Left forelimb (tissue), 1 donor: Measurements from ENCODE around the gene NEAT1.
A peak's percentile ranks its signal among the peaks of the same experiment; 100 is the strongest.
"Not testable (repeated sequence)": the region's sequence is repeated elsewhere in the genome, so short reads cannot be mapped to it uniquely, and the experiment has no call there.

Experiments
- DNase-seq: peaks from one replicate; pipeline ENCODE4 v3.0.0-alpha.2; 2018; ENCODE audit warnings: low spot score

NEAT1 gene

DNA sequence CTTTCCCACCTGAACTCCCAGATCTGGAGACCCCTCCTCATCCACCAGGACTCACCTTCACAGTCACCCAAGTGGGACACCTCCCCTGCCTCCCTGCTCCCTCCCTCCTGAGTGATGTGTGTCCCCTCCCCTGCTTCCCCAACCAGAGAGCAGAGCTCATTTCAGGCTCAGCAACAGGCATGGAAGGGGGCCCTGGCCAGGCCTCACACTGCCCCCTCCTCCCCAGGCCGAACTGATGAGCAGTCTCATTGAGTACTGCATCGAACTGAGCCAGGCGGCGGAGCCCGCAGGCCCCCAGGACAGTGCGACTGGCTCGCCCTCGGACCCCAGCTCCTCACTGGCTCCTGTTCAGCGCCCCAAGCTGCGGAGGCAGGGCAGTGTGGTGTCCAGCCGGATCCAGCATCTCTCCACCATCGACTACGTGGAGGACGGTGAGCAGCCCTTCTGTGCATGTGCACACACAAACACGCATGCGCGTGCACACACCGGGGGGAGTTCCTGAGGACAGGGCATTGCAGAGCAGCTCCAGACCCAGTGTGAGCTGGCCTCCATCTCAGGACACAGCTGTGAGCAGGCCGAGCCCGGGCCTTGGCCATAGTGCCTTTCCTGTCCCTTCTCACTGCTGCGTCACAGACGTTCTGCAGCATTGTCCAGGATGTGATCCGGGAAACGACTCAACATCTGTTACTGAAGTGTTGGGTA lies 17.8 kb upstream of the NEAT1 start:
- no peak for DNase-seq

GRCh38 chr11:65410936-65411680 lies 11.5 kb upstream of the NEAT1 start:
- no peak for DNase-seq

GRCh38 chr11:65411681-65412070 lies 10.9 kb upstream of the NEAT1 start:
- no peak for DNase-seq

DNA sequence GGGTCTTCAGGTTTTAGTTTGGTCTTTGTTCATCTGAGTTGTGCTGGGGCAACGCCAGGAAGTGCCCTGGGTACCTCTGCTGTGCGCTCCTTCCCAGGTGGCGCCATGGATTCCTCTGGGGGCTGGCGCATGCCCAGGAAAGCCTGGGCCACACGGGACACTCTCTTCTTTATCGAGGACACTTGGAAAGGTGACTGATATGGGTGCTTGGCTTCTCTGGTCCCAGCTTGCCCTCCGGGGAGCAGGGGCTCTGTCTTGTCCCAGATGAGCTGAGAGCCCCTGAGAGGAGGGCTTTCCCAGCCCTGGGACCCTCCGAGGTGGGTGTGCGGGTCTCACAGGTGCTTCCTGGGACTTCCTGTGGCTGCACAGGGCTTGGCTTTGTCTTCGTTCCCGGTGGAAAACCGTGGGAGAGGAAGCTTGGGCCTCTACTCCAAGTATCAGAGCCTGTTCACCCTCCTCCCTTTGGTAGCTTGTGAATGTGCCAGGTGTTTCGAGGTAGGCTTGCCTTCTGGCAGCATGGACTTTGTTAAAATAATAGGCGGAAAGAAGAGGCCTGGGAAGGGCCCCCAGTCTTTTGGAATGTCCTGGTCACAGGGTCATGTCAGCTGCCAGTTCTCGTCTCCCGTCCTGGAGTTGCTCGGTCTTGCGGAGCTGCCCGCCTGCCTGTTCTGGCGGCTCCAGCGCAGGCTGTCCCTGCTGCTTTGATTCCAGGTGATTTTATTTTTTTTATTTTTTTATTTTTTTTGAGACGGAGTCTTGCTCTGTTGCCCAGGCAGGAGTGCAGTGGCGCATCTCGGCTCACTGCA lies 10.1 kb upstream of the NEAT1 start:
- no peak for DNase-seq

- not testable (repeated sequence) for DNase-seq
Measured at GRCh38 chr11:65413077-65413664, 9.4 kb upstream of the NEAT1 start.

- no peak for DNase-seq
Measured at GRCh38 chr11:65414776-65415498, 7.7 kb upstream of the NEAT1 start.

GRCh38 chr11:65415499-65416340 lies 6.9 kb upstream of the NEAT1 start:
- DNase-seq: no peak

- DNase-seq: peak; percentile 96
Measured at GRCh38 chr11:65416341-65416824, 6.2 kb upstream of the NEAT1 start.

DNA sequence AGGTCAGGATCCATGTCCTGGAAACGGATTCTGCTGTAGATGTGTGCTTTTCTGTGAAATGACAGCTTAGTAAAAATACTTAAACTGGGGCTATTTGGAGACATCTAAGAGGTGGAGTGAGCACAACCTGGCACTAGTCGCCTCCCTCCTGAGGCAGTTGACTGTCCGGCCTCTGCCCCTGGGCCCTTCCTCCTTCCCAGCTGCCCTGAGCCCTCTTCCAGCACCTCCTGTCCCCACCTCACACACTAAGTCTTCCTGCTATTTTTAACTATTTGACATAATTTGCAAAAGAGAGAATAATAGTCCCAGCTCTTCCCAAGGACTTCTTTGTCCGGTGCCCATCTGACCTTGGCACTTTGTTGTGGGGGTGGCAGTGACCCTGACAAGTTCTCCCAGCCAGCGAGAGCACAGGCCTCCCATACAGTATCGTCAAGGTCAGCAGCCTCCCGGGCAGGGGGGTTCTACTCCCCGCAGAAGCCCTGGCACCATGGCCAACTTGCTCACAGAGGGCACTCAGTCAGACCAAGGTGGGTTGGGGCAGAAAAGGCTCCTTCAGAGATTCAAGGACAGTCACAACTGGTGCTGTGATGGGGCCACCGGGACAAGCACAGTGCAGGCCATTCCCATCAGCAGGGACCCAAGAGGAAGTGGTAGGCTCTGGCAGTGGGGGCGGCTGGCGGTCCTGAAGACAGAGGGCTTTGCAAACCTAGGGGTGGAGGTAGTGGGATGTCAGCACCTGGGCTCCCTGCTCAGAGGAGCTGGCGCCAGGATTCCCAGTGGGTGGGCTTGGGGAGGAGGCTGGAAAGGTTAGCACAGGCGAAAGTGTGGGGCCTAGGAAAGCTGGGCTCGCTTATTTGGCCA lies 5.5 kb upstream of the NEAT1 start:
- DNase-seq: no peak

- DNase-seq: no peak
Measured at GRCh38 chr11:65417702-65418430, 4.7 kb upstream of the NEAT1 start.

DNA sequence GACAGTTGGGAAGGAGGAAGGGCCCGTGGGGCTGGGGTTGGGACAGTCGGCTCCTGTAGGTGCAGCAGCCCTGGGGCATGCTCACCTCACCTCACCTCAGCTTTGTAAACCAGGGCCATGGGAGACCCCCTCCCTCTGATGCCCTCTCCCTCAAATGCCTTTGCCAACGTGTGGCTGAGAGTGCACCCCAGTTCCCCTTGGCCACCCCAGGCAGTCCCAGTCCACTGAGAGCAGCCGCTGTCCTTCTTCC lies 4.2 kb upstream of the NEAT1 start:
- no peak for DNase-seq

DNA sequence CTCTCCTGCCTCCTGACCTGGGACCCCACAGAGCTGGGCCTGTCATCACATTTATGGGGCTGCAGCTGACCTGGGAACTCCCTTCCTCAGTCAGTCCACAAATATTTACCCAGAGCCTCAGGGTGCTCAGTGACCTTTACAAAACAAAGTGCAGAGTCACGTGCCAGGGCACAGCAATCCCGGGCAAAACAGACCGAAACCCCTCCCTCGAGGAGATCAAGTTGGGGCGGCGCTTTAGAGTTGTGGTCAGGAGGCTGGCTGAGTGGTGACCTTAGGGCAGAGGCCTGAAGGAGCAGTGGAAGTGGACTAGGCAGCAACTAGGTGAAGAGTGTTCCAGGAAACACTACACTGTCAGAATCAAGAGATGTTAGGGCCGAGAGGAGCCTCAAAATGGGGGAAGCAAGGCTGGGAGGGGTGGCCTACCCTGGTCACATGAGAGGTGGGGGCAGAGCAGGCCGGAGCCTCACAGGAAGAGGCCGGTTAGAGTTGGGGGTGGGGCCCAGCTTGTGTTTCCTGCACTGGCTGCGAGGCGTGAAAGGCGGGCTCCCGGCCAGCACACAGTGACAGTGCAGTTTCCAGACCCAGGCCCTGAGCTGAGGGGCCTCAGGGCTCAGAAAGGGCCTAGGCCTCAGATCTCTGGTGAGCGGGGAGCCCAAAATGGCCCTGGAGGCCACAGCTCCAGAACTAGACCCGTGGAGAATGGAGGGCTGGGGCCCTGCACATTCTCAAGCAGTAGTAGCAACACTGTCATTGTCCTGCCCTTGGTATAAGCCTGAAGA lies 3.7 kb upstream of the NEAT1 start:
- peak; percentile 94 for DNase-seq

DNA sequence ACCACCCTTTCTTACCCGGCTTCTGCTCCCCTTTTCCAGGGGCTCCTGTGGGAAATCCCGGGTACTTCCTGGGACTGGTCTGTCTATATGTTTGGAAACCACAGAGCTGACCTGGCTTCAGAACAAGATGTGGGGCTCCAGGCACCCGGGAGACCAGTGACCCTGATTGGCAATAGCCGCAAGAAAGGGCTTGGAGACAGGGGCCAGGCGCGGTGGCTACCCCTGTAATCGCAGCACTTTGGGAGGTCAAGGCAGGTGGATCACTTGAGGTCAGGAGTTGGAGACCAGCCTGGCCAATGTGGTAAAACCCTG lies 3.2 kb upstream of the NEAT1 start:
- no peak for DNase-seq

- peak; percentile 87 for DNase-seq
Measured at GRCh38 chr11:65419772-65420481, 2.7 kb upstream of the NEAT1 start.

GRCh38 chr11:65420506-65420905 lies 2.1 kb upstream of the NEAT1 start:
- no peak for DNase-seq

DNA sequence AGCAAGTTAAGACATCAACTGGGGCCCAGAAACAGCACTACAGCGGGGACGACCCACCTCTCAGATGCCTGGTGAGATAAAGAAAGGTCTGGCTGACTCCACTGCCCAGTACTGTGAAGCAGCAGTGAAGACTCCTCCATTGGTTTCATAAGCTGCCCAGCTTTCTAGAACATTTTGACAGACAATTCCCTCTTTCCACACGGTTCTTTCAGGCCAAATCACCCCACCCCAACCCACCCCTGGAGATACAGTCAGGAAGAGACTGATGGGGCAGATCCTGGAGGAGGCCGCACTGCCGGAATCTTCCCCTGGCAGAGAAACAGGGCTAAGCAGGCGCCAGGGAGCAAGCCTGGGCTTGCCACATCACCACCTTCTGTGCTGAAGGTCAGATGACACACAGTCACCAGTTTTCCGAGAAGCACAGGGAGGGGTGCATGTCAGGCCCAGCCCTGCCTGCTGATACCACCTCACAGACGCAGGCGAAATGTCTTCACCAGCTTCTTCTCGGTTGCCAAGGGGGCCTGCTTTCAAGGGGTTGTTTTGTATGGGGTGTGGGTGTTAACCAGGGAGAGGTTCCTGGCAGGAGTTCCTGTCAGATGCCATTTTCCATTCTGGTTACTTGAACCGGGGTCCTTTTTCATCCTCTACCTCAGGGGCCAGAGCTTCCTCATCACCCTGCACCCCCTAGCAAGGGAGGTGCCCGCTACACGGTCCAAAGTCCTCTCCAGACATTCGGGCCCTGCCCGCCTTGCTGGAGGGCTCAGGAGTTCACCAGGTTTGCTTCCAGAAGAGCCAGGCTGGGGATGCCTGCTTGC lies 1.4 kb upstream of the NEAT1 start:
- DNase-seq: peak; percentile 84
